ENCODE results near the gene NME2.

NME2 gene

DNA sequence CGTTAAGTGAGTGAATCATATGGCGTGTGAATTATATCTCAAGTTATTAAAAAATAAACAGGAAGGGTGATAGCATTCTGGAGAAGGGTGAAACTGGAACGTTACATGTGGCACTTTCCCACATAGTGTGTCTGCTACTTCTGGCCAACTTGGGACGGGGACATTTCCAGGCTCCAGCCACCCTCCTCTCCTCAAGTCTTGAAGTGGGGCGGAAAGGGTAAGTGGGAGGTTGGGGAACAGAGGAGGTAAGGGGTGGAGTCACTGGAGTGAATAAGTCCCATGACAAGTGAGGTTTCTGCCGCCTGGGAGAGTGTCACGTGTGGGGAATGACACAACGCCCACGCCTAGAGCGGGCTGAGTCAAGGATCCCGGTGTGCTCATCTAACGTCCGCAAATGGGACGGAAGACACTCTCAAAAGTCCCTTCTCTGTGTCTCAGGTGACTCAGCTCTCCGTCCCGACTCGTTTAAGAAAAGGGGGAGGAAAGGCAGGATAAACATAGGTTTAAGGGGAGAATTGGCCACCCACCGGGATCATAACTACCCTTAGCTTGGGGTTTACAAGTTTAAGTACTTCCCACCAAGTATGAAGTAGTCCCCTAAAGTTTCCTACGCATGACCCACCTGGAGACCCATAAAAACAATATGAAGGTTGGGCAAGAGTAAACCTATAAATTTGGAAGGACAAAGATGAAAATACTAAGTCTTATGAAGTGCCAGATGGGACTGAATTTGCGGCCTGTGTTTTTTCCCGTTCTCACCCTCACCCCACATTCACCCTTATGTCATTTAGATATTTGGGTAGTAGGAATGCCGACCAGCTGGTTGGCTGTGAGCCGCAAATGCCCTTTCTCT is 44.4 kb upstream of the NME2 start (continued):
- TF ChIP-seq, protein P1, sequence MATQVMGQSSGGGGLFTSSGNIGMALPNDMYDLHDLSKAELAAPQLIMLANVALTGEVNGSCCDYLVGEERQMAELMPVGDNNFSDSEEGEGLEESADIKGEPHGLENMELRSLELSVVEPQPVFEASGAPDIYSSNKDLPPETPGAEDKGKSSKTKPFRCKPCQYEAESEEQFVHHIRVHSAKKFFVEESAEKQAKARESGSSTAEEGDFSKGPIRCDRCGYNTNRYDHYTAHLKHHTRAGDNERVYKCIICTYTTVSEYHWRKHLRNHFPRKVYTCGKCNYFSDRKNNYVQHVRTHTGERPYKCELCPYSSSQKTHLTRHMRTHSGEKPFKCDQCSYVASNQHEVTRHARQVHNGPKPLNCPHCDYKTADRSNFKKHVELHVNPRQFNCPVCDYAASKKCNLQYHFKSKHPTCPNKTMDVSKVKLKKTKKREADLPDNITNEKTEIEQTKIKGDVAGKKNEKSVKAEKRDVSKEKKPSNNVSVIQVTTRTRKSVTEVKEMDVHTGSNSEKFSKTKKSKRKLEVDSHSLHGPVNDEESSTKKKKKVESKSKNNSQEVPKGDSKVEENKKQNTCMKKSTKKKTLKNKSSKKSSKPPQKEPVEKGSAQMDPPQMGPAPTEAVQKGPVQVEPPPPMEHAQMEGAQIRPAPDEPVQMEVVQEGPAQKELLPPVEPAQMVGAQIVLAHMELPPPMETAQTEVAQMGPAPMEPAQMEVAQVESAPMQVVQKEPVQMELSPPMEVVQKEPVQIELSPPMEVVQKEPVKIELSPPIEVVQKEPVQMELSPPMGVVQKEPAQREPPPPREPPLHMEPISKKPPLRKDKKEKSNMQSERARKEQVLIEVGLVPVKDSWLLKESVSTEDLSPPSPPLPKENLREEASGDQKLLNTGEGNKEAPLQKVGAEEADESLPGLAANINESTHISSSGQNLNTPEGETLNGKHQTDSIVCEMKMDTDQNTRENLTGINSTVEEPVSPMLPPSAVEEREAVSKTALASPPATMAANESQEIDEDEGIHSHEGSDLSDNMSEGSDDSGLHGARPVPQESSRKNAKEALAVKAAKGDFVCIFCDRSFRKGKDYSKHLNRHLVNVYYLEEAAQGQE (tag by site-specific recombination; IDR thresholded peaks at IDR 0.05), result no peak
- TF ChIP-seq, protein P2, sequence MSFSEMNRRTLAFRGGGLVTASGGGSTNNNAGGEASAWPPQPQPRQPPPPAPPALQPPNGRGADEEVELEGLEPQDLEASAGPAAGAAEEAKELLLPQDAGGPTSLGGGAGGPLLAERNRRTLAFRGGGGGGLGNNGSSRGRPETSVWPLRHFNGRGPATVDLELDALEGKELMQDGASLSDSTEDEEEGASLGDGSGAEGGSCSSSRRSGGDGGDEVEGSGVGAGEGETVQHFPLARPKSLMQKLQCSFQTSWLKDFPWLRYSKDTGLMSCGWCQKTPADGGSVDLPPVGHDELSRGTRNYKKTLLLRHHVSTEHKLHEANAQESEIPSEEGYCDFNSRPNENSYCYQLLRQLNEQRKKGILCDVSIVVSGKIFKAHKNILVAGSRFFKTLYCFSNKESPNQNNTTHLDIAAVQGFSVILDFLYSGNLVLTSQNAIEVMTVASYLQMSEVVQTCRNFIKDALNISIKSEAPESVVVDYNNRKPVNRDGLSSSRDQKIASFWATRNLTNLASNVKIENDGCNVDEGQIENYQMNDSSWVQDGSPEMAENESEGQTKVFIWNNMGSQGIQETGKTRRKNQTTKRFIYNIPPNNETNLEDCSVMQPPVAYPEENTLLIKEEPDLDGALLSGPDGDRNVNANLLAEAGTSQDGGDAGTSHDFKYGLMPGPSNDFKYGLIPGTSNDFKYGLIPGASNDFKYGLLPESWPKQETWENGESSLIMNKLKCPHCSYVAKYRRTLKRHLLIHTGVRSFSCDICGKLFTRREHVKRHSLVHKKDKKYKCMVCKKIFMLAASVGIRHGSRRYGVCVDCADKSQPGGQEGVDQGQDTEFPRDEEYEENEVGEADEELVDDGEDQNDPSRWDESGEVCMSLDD (tag by site-specific recombination; IDR thresholded peaks at IDR 0.05), result peak; percentile 65
- TF ChIP-seq GLIS2 (tag by site-specific recombination; IDR thresholded peaks at IDR 0.05), result peak; percentile 98
- no peak for TF ChIP-seq HOXD13 (CRISPR knock-in tag; IDR thresholded peaks at IDR 0.05; ENCODE audit: borderline replicate concordance)
- TF ChIP-seq ZFP69B (tag by site-specific recombination; IDR thresholded peaks at IDR 0.05), result peak; percentile 86; the same call in 1 of the 2 replicates
- TF ChIP-seq, protein P3, sequence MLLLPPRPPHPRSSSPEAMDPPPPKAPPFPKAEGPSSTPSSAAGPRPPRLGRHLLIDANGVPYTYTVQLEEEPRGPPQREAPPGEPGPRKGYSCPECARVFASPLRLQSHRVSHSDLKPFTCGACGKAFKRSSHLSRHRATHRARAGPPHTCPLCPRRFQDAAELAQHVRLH (tag by site-specific recombination; IDR thresholded peaks at IDR 0.05), result peak; percentile 52
- TF ChIP-seq ZFHX2 (tag by site-specific recombination; conservative IDR thresholded peaks at IDR 0.05), result peak; percentile 98
- peak; percentile 94 for TF ChIP-seq ZEB2 (tag by site-specific recombination; IDR thresholded peaks at IDR 0.05)
- TF ChIP-seq ZNF768 (tag by site-specific recombination; IDR thresholded peaks at IDR 0.05), result no peak
- TF ChIP-seq WT1 (tag by site-specific recombination; IDR thresholded peaks at IDR 0.05), result peak; percentile 82
- no peak for TF ChIP-seq ZNF404 (tag by site-specific recombination; IDR thresholded peaks at IDR 0.05)
- TF ChIP-seq ZNF324 (tag by site-specific recombination; IDR thresholded peaks at IDR 0.05), result peak; percentile 88
- peak; percentile 89 for TF ChIP-seq ZNF600 (tag by site-specific recombination; IDR thresholded peaks at IDR 0.05)
- TF ChIP-seq, protein P4, sequence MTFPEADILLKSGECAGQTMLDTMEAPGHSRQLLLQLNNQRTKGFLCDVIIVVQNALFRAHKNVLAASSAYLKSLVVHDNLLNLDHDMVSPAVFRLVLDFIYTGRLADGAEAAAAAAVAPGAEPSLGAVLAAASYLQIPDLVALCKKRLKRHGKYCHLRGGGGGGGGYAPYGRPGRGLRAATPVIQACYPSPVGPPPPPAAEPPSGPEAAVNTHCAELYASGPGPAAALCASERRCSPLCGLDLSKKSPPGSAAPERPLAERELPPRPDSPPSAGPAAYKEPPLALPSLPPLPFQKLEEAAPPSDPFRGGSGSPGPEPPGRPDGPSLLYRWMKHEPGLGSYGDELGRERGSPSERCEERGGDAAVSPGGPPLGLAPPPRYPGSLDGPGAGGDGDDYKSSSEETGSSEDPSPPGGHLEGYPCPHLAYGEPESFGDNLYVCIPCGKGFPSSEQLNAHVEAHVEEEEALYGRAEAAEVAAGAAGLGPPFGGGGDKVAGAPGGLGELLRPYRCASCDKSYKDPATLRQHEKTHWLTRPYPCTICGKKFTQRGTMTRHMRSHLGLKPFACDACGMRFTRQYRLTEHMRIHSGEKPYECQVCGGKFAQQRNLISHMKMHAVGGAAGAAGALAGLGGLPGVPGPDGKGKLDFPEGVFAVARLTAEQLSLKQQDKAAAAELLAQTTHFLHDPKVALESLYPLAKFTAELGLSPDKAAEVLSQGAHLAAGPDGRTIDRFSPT (tag by site-specific recombination; IDR thresholded peaks at IDR 0.05), result peak; percentile 92
- peak; percentile 93 for TF ChIP-seq IKZF3 (tag by site-specific recombination; IDR thresholded peaks at IDR 0.05)
- no peak for TF ChIP-seq ZNF157 (tag by site-specific recombination; IDR thresholded peaks at IDR 0.05)
- TF ChIP-seq OSR2 (tag by site-specific recombination; IDR thresholded peaks at IDR 0.05), result no peak
- no peak for TF ChIP-seq ZNF776 (tag by site-specific recombination; IDR thresholded peaks at IDR 0.05; ENCODE audit: borderline replicate concordance)
- no peak for TF ChIP-seq ZNF621 (tag by site-specific recombination; IDR thresholded peaks at IDR 0.05)
- TF ChIP-seq KLF9 (tag by site-specific recombination; IDR thresholded peaks at IDR 0.05; ENCODE audit: low read depth), result peak; percentile 93
- peak; percentile 67; the same call in 1 of the 2 replicates for TF ChIP-seq ZNF610 (tag by site-specific recombination; IDR thresholded peaks at IDR 0.05; ENCODE audit: borderline replicate concordance)
- TF ChIP-seq ZNF266 (tag by site-specific recombination; IDR thresholded peaks at IDR 0.05; ENCODE audit: low read depth), result no peak
- TF ChIP-seq ZBTB20 (tag by site-specific recombination; IDR thresholded peaks at IDR 0.05), result peak; percentile 66; the same call in 1 of the 2 replicates
- peak; percentile 28; the same call in 1 of the 2 replicates for TF ChIP-seq ZNF561 (tag by site-specific recombination; IDR thresholded peaks at IDR 0.05; ENCODE audit: borderline replicate concordance)
- 0 out of 2 replicates have a peak, but pooled peaks have one; percentile 6 for TF ChIP-seq TRIM28 (IDR thresholded peaks at IDR 0.05; ENCODE audit: borderline replicate concordance, low read length)
- TF ChIP-seq ZBTB17 (tag by site-specific recombination; IDR thresholded peaks at IDR 0.05), result peak; percentile 72
- TF ChIP-seq SP7 (tag by site-specific recombination; IDR thresholded peaks at IDR 0.05), result peak; percentile 99
- TF ChIP-seq, protein P5, sequence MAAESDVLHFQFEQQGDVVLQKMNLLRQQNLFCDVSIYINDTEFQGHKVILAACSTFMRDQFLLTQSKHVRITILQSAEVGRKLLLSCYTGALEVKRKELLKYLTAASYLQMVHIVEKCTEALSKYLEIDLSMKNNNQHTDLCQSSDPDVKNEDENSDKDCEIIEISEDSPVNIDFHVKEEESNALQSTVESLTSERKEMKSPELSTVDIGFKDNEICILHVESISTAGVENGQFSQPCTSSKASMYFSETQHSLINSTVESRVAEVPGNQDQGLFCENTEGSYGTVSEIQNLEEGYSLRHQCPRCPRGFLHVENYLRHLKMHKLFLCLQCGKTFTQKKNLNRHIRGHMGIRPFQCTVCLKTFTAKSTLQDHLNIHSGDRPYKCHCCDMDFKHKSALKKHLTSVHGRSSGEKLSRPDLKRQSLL (tag by site-specific recombination; IDR thresholded peaks at IDR 0.05), result no peak; the same call in 1 of the 2 replicates
- no peak for TF ChIP-seq ZNF214 (tag by site-specific recombination; IDR thresholded peaks at IDR 0.05; ENCODE audit: borderline replicate concordance)
- TF ChIP-seq ZNF114 (tag by site-specific recombination; IDR thresholded peaks at IDR 0.05), result no peak
- no peak for TF ChIP-seq HOXC10 (CRISPR knock-in tag; IDR thresholded peaks at IDR 0.05)
